H9 (cell line): ENCODE data around the gene ADARB2. TPM values are rescaled to one million over a fixed set of nuclear protein-coding genes. Genes with fewer than 3 reads are reported as not detected.

Experiments used
- DNase-seq: peaks from one replicate; pipeline ENCODE4 v3.0.0-alpha.2; 2017
- H2AFZ ChIP-seq: one replicate; pipeline ENCODE4 v1.6.1; 2013; ENCODE audit warnings: mild to moderate bottlenecking, low read length, control low read depth, moderate library complexity
- H2AK5ac ChIP-seq: 2 replicates; pipeline ENCODE4 v1.6.1; 2013; ENCODE audit warnings: low read length, control low read depth, mixed read lengths; ENCODE audit not compliant: insufficient read length
- H2BK120ac ChIP-seq: one replicate; pipeline ENCODE4 v1.6.1; 2013; ENCODE audit warnings: low read depth, mild to moderate bottlenecking, low read length, control low read depth, inconsistent platforms; ENCODE audit not compliant: poor library complexity, severe bottlenecking
- H2BK12ac ChIP-seq: 2 replicates; pipeline ENCODE4 v1.6.1; 2013; ENCODE audit warnings: low read length, control low read depth, mixed read lengths, low read depth; ENCODE audit not compliant: insufficient read length
- H2BK15ac ChIP-seq: 2 replicates; pipeline ENCODE4 v1.6.1; 2013; ENCODE audit warnings: low read depth, low read length, control low read depth
- H2BK20ac ChIP-seq: one replicate; pipeline ENCODE4 v1.6.1; 2013; ENCODE audit warnings: low read depth, mild to moderate bottlenecking, low read length, control low read depth, inconsistent platforms; ENCODE audit not compliant: poor library complexity, severe bottlenecking
- H2BK5ac ChIP-seq: 2 replicates; pipeline ENCODE4 v1.6.1; 2013; ENCODE audit warnings: low read length, control low read depth, mixed read lengths; ENCODE audit not compliant: insufficient read length
- H3K14ac ChIP-seq: 2 replicates; pipeline ENCODE4 v1.6.1; 2013; ENCODE audit warnings: low read length, control low read depth; ENCODE audit not compliant: insufficient read depth
- H3K18ac ChIP-seq: 2 replicates; pipeline ENCODE4 v1.6.1; 2013; ENCODE audit warnings: low read depth, mild to moderate bottlenecking, mixed read lengths, low read length, control low read depth; ENCODE audit not compliant: insufficient read length
- H3K23ac ChIP-seq: 2 replicates; pipeline ENCODE4 v1.6.1; 2013; ENCODE audit warnings: low read length, control low read depth, mixed read lengths, low read depth; ENCODE audit not compliant: insufficient read length
- H3K23me2 ChIP-seq: 2 replicates; pipeline ENCODE4 v1.6.1; 2013; ENCODE audit warnings: low read depth, mild to moderate bottlenecking, mixed read lengths, low read length, control low read depth; ENCODE audit not compliant: insufficient read length, poor library complexity, severe bottlenecking
- H3K27ac ChIP-seq: 2 replicates; pipeline ENCODE4 v1.5.1; 2013; ENCODE audit warnings: low read length, control low read depth, mixed read lengths, low read depth; ENCODE audit not compliant: insufficient read length
- H3K27me3 ChIP-seq: 2 replicates; pipeline ENCODE4 v1.6.1; 2013; ENCODE audit warnings: low read length, control low read depth, inconsistent platforms; ENCODE audit not compliant: insufficient read depth
- H3K4ac ChIP-seq: 2 replicates; pipeline ENCODE4 v1.6.1; 2013; ENCODE audit warnings: low read depth, mild to moderate bottlenecking, control low read depth, inconsistent platforms, low read length, moderate library complexity
- H3K4me1 ChIP-seq: 2 replicates; pipeline ENCODE4 v1.6.1; 2013; ENCODE audit warnings: low read length, control low read depth, inconsistent platforms; ENCODE audit not compliant: insufficient read depth
- H3K4me2 ChIP-seq: 2 replicates; pipeline ENCODE4 v1.6.1; 2013; ENCODE audit warnings: low read length, control low read depth, mixed read lengths; ENCODE audit not compliant: insufficient read length, insufficient read depth
- H3K56ac ChIP-seq: 2 replicates; pipeline ENCODE4 v1.6.1; 2013; ENCODE audit warnings: low read depth, mild to moderate bottlenecking, mixed read lengths, low read length, control low read depth; ENCODE audit not compliant: insufficient read length
- H3K79me1 ChIP-seq: 2 replicates; pipeline ENCODE4 v1.6.1; 2013; ENCODE audit warnings: low read depth, mild to moderate bottlenecking, moderate library complexity, low read length, control low read depth, inconsistent platforms; ENCODE audit not compliant: insufficient read depth, poor library complexity, severe bottlenecking
- H3K79me2 ChIP-seq: 2 replicates; pipeline ENCODE4 v1.6.1; 2013; ENCODE audit warnings: low read length, control low read depth, inconsistent platforms; ENCODE audit not compliant: insufficient read depth
- H3K9ac ChIP-seq: 2 replicates; pipeline ENCODE4 v1.6.1; 2013; ENCODE audit warnings: low read length, control low read depth, mixed read lengths; ENCODE audit not compliant: insufficient read length; ENCODE audit errors: extremely low read depth
- H3K9me3 ChIP-seq: one replicate; pipeline ENCODE4 v1.6.1; 2013; ENCODE audit warnings: low read depth, low read length, inconsistent platforms; ENCODE audit not compliant: control insufficient read depth
- H3T11ph ChIP-seq: one replicate; pipeline ENCODE4 v1.6.1; 2013; ENCODE audit warnings: mild to moderate bottlenecking, low read length, control low read depth, inconsistent platforms
- H4K20me1 ChIP-seq: one replicate; pipeline ENCODE4 v1.6.1; 2013; ENCODE audit not compliant: control insufficient read depth, insufficient read length, insufficient read depth
- H4K5ac ChIP-seq: 2 replicates; pipeline ENCODE4 v1.6.1; 2013; ENCODE audit warnings: low read depth, mild to moderate bottlenecking, mixed read lengths, low read length, control low read depth; ENCODE audit not compliant: insufficient read length
- H4K8ac ChIP-seq: replicated peaks from 2 replicates; pipeline ENCODE4 v1.6.1; 2013; ENCODE audit warnings: low read length, control low read depth, mixed read lengths, low read depth; ENCODE audit not compliant: insufficient read length
- H4K91ac ChIP-seq: 2 replicates; pipeline ENCODE4 v1.6.1; 2013; ENCODE audit warnings: low read depth, mild to moderate bottlenecking, moderate library complexity, mixed read lengths, low read length, control low read depth; ENCODE audit not compliant: insufficient read length
- H3K27ac Mint-ChIP-seq, 3 experiments: 2 replicates in 2 of 3; 3 replicates in 1 of 3; pipeline ENCODE4 v1.8.0; 2020 to 2021; ENCODE audit warnings: mixed read lengths in 3 of 3, mild to moderate bottlenecking in 1 of 3, moderate library complexity in 1 of 3
- H3K27me3 Mint-ChIP-seq: 2 replicates; pipeline ENCODE4 v1.8.0; 2021; ENCODE audit warnings: low read depth, mild to moderate bottlenecking, moderate library complexity, mixed read lengths
- H3K36me3 Mint-ChIP-seq, 3 experiments: 2 replicates in 2 of 3; 3 replicates in 1 of 3; pipeline ENCODE4 v1.8.0; 2020 to 2021; ENCODE audit warnings: low read depth in 3 of 3, mixed read lengths in 3 of 3; ENCODE audit not compliant: insufficient read depth in 1 of 3
- H3K4me1 Mint-ChIP-seq, 2 experiments: 2 replicates each; pipeline ENCODE4 v1.8.0; 2020; ENCODE audit warnings: mixed read lengths in 2 of 2
- H3K4me3 Mint-ChIP-seq, 2 experiments: 2 replicates in 1 of 2; 3 replicates in 1 of 2; pipeline ENCODE4 v1.8.0; 2020 to 2021; ENCODE audit warnings: mild to moderate bottlenecking in 2 of 2, mixed read lengths in 2 of 2, moderate library complexity in 1 of 2
- H3K9me3 Mint-ChIP-seq, 2 experiments: 2 replicates in 1 of 2; 3 replicates in 1 of 2; pipeline ENCODE4 v1.8.0; 2020; ENCODE audit warnings: mild to moderate bottlenecking in 2 of 2, mixed read lengths in 2 of 2, moderate library complexity in 1 of 2
- CTCF ChIP-seq: fragments of 200-600 bp; sonication (generic); conservative IDR thresholded peaks from 3 replicates; pipeline ENCODE4 v1.8.0; 2021; ENCODE audit warnings: antibody characterized with exemption, mild to moderate bottlenecking
- whole genome bisulfite sequencing: extraction: QIAGEN DNeasy Blood & Tissue Kit; methylation state at CpG from one replicate; pipeline ENCODE4 v1.1.7; 2013; ENCODE audit warnings: missing lambda C conversion rate, low lambda C conversion rate, mixed read lengths; ENCODE audit not compliant: insufficient read length; ENCODE audit errors: extremely low coverage; 5-methylcytosine and 5-hydroxymethylcytosine counted together
- total RNA-seq: library from RNA; stranded (reverse); gene quantifications from 2 replicates; pipeline ENCODE4 v1.2.1, GENCODE V29; 2021

ADARB2 gene
- total RNA-seq, 1 experiment from 2014 or later = 0.87 TPM

GRCh38 chr10:1724921-1725488 is 12.3 kb downstream of the ADARB2 start:
- Histone ChIP-seq H3K4me1 (no peaks in the 10 kb centered on the region), H4K91ac (no peak overlapping the region), H2BK12ac (no peak overlapping the region), H2AFZ (no peak overlapping the region), H3K23me2 (no peaks in the 10 kb centered on the region), H3K4ac (no peak overlapping the region), H2BK20ac (no peak overlapping the region), H4K8ac (no peak overlapping the region), H3K79me1 (no peaks in the 10 kb centered on the region), H3K56ac (no peak overlapping the region), H3T11ph (no peak overlapping the region), H2AK5ac (no peak overlapping the region), H4K5ac (no peak overlapping the region), H3K79me2 (no peaks in the 10 kb centered on the region), H3K23ac (no peak overlapping the region), H3K14ac (no peak overlapping the region), H2BK120ac (no peak overlapping the region), H3K27ac (no peak overlapping the region), H3K9ac (no peak overlapping the region), H3K27me3 (no peaks in the 10 kb centered on the region), H2BK5ac (no peak overlapping the region), H3K9me3 (no peaks in the 10 kb centered on the region), H3K18ac (no peak overlapping the region), H2BK15ac (no peak overlapping the region), H4K20me1 (no peaks in the 10 kb centered on the region), H3K4me2 (no peak overlapping the region)
- TF ChIP-seq CTCF = no peak
- H3K4me3 Mint-ChIP-seq = no peak overlapping the region
- no peaks in the 10 kb centered on the region for H3K9me3 Mint-ChIP-seq
- H3K27ac Mint-ChIP-seq = peak overlapping the region in 1 of 3 experiments; percentile 49; a peak in 2 of 7 replicates
- no peak for DNase-seq
- H3K36me3 Mint-ChIP-seq = no peaks in the 10 kb centered on the region
- peaks cover 0 to under 1% of the 10 kb centered on the region in 2 experiments; a peak in 1 of 4 replicates for H3K4me1 Mint-ChIP-seq
- peaks cover 4% of the 10 kb centered on the region; the same call in 1 of the 2 replicates for H3K27me3 Mint-ChIP-seq
- WGBS = no CpG with 5 or more reads among the region's 15 CpGs
